ENCODE measurements around the gene CEP76.
"Not testable (repeated sequence)": the region's sequence is repeated elsewhere in the genome, so short reads cannot be mapped to it uniquely, and the experiment has no call there.

GRCh38 chr18:12643756-12644155, 58.8 kb downstream of the CEP76 start:
- TF ChIP-seq CTCF, POLR2A (IDR thresholded peaks at IDR 0.05): not testable (repeated sequence)
